ENCODE data around the gene SSTR5. TPM values are rescaled to one million over a fixed set of nuclear protein-coding genes. Genes with fewer than 3 reads are reported as not detected.

SSTR5 gene
- total RNA-seq, 1 experiment from 2014 or later: not detected

- no peak overlapping the region for H3K4me3 ChIP-seq
- no peaks in the 10 kb centered on the region for H3K9me2 ChIP-seq (ENCODE audit: insufficient read depth)
- H4K20me1 ChIP-seq (ENCODE audit: insufficient read depth): no peaks in the 10 kb centered on the region
- TF ChIP-seq EZH2 (IDR thresholded peaks at IDR 0.05; ENCODE audit: low read depth) (no peak), CTCF (conservative IDR thresholded peaks at IDR 0.05) (no peak)
- ChIA-PET CTCF (no interaction called here), POLR2A (ENCODE audit: unreplicated experiment) (no interaction called here)
- no peaks in the 10 kb centered on the region for H3K4me1 ChIP-seq (replicated peaks; ENCODE audit: insufficient read depth)
- H3K79me2 ChIP-seq (ENCODE audit: low read depth): no peaks in the 10 kb centered on the region
- no peak overlapping the region for H2AFZ ChIP-seq
- no peaks in the 10 kb centered on the region for H3K36me3 ChIP-seq (ENCODE audit: low read depth)
- intact Hi-C loops (cut with micrococcal nuclease; ENCODE audit: unreplicated experiment): no loop called here
- DNase-seq: no peak
- H3K4me2 ChIP-seq: no peak overlapping the region
- no peaks in the 10 kb centered on the region for H3F3A ChIP-seq (ENCODE audit: insufficient read depth, low read depth)
- H3K27ac ChIP-seq: no peak overlapping the region
- no peaks in the 10 kb centered on the region for H3K9me3 ChIP-seq (ENCODE audit: insufficient read depth, low read depth)
- 0 out of 2 replicates have a peak, but pooled peaks cover 15% of the 10 kb centered on the region for H3K27me3 ChIP-seq (ENCODE audit: insufficient read depth, low read depth)
- BruUV-seq (replicated peaks): no TSS peak
Observed at GRCh38 chr16:1045310-1045992, 27.1 kb upstream of the SSTR5 start.

GRCh38 chr16:1045993-1046911 lies 26.3 kb upstream of the SSTR5 start:
- Histone ChIP-seq H3K9me2 (ENCODE audit: insufficient read depth) (no peaks in the 10 kb centered on the region), H3K9me3 (ENCODE audit: insufficient read depth, low read depth) (no peaks in the 10 kb centered on the region), H3K4me3 (no peak overlapping the region), H3K36me3 (ENCODE audit: low read depth) (no peaks in the 10 kb centered on the region), H3K4me1 (replicated peaks; ENCODE audit: insufficient read depth) (no peaks in the 10 kb centered on the region), H3F3A (ENCODE audit: insufficient read depth, low read depth) (no peaks in the 10 kb centered on the region), H4K20me1 (ENCODE audit: insufficient read depth) (no peaks in the 10 kb centered on the region), H3K4me2 (no peak overlapping the region), H2AFZ (no peak overlapping the region), H3K27me3 (ENCODE audit: insufficient read depth, low read depth) (0 out of 2 replicates have a peak, but pooled peaks cover 22% of the 10 kb centered on the region), H3K79me2 (ENCODE audit: low read depth) (no peaks in the 10 kb centered on the region), H3K27ac (no peak overlapping the region)
- TF ChIP-seq EZH2 (IDR thresholded peaks at IDR 0.05; ENCODE audit: low read depth) (no peak), CTCF (conservative IDR thresholded peaks at IDR 0.05) (no peak)
- BruUV-seq (replicated peaks): no TSS peak
- ChIA-PET CTCF (no interaction called here), POLR2A (ENCODE audit: unreplicated experiment) (no interaction called here)
- intact Hi-C loops (cut with micrococcal nuclease; ENCODE audit: unreplicated experiment): no loop called here
- DNase-seq: no peak

DNA sequence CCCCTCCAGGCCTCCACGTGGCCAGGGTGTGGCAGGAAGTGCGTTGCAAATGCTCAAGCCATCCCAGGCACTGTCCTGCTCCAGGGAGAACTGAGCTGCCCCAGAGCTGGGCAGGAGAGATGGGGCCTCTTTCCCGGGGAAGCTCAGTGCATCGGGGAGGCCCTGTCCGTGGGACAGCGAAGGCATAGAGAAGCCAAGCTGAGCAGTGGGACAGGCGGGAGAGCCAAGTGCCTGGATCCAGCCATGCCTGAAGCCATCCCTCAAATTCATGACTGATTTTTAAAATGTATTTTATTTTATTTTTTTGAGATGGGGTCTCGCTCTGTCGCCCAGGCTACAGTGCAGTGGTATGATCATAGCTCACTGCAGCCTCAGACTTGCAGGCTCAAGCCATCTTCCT lies 25.4 kb upstream of the SSTR5 start:
- Histone ChIP-seq H3K79me2 (ENCODE audit: low read depth) (no peaks in the 10 kb centered on the region), H3K4me1 (replicated peaks; ENCODE audit: insufficient read depth) (no peaks in the 10 kb centered on the region), H3F3A (ENCODE audit: insufficient read depth, low read depth) (no peaks in the 10 kb centered on the region), H3K9me2 (ENCODE audit: insufficient read depth) (no peaks in the 10 kb centered on the region), H3K27me3 (ENCODE audit: insufficient read depth, low read depth) (peaks cover 28% of the 10 kb centered on the region; the same call in 1 of the 2 replicates), H4K20me1 (ENCODE audit: insufficient read depth) (no peaks in the 10 kb centered on the region), H3K9me3 (ENCODE audit: insufficient read depth, low read depth) (no peaks in the 10 kb centered on the region), H3K4me3 (no peak overlapping the region), H2AFZ (no peak overlapping the region), H3K36me3 (ENCODE audit: low read depth) (no peaks in the 10 kb centered on the region), H3K27ac (no peak overlapping the region), H3K4me2 (no peak overlapping the region)
- no peak for DNase-seq
- BruUV-seq (replicated peaks): no TSS peak
- ChIA-PET POLR2A (ENCODE audit: unreplicated experiment) (no interaction called here), CTCF (no interaction called here)
- intact Hi-C loops (cut with micrococcal nuclease; ENCODE audit: unreplicated experiment): no loop called here
- TF ChIP-seq EZH2 (IDR thresholded peaks at IDR 0.05; ENCODE audit: low read depth): no peak
- TF ChIP-seq CTCF (conservative IDR thresholded peaks at IDR 0.05): no peak
